CD4-positive, alpha-beta T cell treated with Interleukin-2 at 100 ng/mL for 4 hours (primary cell): Measurements from ENCODE around the gene KLHL15.

Source experiments
- DNase-seq: peaks from one replicate; pipeline ENCODE4 v3.0.0-alpha.2; 2020; ENCODE audit warnings: low spot score

Gene KLHL15

GRCh38 chrX:23952984-23953907, 73.7 kb downstream of the KLHL15 start:
- DNase-seq = peak; percentile 70

DNA sequence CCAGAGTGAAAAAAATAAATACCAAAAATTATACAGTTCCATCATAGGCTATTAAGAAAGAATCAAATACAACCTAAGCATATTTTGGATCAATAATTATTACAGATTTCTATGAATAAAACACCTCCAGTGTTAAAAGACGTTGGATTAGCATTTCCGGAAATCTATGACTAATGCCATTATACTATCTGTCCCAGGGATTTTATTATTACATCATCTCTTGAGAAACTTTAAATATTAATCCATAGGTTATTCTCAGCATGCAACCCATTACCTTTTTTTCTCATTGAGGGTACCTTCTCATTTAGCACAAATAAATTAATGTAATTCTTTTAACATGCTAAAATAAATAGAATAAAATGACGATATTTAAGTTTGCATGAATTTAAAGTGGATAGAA, 74.6 kb downstream of the KLHL15 start:
- DNase-seq = no peak

DNA sequence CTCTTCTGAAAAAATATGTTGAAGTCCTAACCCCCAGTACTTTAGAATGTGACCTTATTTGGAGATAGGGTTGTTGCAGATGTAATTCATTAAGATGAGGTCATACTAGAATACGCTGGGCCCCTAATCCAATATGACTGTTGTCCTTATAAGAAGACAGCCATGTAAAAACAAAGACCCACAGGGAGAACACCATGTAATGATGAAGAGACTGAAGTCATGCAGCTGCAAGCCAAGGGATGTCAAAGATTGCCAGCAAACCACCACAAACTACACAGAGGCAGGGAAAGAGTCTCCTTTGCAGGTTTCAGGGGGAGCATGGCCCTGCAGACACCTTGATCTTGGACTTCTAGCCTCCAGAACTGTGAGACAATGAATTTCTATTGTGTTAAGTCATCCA, 81.8 kb downstream of the KLHL15 start:
- no peak for DNase-seq

GRCh38 chrX:23944234-23944633, 82.8 kb downstream of the KLHL15 start:
- no peak for DNase-seq

DNA sequence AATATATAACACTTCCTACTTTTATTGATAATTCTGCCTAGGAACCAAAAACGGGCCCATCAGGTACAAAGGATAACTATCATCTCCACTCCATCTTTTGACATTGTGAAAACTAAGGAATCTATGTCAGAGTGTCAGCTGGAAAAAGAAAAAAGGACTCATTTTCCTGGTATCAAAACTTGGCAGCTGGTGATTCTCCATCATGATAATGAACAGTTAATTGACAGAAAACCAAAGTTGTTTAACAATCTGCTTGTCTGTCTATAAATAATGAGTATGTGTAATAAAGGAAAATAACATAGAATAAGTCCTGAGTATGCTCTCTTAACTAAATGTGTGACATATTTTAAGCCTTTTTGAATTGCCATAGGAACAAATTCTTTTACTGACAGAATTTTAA, 87.8 kb downstream of the KLHL15 start:
- no peak for DNase-seq

GRCh38 chrX:23938690-23939089, 88.3 kb downstream of the KLHL15 start:
- DNase-seq = no peak

DNA sequence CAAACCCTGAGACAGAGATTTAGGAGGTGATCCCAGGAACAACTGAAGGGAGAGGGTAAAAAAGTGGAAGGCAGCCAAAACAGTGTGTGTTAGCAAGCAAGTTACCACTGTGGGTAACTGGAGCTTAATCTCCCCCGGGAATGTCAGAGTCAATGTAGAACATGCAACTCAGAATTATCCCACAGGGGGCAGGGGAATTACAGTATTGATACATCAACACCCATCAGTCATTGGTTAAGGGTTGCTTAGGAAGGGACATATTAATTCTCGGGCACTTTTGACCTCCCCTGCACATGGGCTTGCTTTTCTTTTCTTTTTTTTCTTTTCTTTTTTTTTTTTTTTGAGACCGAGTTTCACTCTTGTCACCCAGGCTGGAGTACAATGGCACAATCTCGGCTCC, 89.9 kb downstream of the KLHL15 start:
- no peak for DNase-seq

GRCh38 chrX:23936180-23936579, 90.8 kb downstream of the KLHL15 start:
- DNase-seq = no peak

DNA sequence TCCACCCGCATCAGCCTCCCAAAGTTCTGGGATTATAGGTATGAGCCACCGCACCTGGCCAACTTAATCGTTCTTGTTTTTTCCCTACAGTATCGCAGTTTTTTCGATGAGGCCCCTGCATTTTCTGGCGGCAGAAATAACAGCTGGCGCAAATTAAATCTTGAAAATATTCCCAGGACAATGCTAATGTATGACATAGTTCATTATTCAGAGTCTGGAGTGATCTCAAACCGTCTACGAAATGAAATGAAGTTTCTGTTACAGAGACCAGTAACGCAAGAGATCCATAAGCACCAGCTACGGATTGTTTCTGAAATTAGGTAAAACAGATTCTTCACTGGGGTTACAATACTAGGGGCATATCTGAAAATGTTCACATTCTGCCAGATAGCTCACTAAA, 91.9 kb downstream of the KLHL15 start:
- no peak for DNase-seq
